ENCODE measurements around the gene PATZ1.
A peak's percentile ranks its signal among the peaks of the same experiment; 100 is the strongest.

Gene PATZ1

DNA sequence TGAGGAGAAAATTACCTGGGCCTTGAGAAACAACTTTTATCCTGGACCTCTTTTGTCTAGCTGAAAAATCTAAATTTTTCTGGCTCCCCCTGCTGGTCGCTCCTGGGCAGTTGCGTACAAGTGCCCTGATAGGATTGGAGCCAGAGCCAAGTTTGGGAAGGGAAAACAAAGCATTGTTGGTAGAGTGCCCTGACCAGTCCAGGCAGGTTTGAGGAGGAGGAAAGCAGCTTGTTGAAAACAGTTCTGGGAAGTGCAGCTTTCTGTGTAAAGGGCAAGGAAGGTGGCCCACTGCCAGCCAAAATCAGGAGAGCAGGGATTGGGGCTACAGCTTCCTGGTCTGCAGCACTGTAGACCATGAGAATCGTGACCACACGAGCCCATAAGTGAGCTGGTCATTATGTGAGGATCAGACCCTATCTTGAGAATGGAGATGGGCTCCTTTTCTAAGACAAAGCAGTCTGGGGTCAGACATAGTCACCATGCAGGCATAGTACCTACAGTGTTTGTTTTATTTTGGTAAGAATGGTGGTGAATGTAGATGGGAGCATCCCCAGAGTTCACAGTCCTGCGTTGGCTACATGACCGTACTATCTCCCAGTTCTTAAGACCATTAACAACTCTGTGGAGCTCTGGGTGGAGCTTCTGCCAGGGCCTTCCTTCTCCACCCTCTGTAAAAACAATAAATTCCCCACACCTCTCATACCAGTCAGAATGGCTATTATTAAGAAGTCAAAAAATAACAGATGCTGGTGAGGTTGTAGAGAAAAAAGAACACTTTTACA is 32.6 kb downstream of the PATZ1 start:
- DNase-seq, result peak; percentile 55

DNA sequence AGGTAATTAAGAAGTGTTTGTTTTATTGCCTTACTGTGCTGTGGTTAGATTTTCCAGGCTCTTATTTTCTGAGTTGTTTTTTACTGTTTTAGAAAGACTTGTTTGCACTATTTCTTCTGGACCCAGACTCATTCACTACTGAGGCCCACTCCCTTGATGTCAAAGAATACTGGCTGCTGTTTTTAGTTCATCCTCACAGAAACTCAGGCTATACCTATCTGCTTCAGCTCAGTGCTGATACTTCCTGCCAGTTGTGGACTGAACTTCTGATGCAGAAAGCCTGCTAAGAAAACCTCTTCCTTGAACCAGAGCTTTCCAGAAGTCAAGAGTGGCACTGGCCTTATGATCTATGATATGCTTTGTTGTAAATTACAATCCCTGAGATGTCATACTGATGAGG is 38.0 kb downstream of the PATZ1 start:
- no peak for DNase-seq

DNA sequence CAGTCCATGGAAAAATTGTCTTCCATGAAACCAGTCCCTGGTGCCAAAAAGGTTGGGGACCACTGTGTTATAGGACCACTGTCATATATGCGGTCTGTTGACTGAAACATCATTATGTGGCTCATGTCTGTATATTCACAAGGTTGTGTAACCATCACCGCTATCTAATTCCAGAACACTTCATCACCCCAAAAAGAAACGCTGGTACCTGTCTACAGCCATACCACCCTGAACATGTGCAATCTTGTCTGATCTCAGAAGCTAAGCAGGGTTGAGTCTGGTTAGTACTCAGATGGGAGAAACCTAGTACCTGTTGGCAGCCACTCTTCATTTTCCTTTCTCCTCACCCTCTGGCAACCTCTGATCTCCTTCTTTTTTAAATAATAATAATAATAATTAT is 41.0 kb downstream of the PATZ1 start:
- no peak for DNase-seq

DNA sequence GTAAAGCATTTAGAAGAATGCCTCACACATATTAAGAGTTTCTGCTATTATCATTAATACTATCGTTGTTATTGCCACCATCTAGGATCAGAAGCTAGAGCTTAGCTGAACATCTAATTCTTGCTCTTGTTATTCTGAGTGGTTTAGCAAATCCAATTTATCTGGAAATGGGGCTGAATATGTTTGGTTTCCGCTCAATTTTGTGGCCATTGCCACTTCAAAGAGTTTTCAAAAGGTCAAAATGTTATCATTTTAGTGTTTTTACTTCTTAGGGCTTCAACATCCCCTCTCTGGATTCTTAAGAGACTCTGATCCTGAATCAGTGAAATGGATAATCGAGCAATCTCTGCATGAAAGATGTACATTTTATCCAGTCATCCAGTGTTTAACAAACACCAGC is 43.6 kb downstream of the PATZ1 start:
- DNase-seq, result no peak

- DNase-seq, result no peak
These were observed 44.1 kb downstream of the PATZ1 start for GRCh38 chr22:31302006-31302405.

GRCh38 chr22:31300896-31301295 is 45.2 kb downstream of the PATZ1 start:
- DNase-seq, result no peak

GRCh38 chr22:31295831-31296657 is 50.1 kb downstream of the PATZ1 start:
- peak; percentile 35 for DNase-seq

DNA sequence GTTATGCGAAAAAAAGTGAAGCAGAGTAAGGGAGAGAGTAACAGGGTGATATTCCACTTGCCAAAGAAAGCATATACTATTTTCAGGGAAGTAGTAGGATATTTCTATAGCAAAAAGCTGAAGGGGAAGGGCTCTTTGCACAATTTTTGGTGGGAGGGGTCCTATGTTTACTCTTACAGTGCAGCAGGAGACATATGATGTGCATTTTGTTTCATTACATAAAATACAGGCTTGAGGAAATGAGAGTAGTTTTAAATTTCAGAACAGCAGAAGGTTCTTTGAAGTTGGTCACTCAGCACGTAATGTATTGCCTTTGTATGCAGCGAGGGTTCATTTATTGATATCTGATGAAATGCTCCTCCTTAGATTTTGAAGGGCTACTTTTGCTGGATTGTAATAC is 50.8 kb downstream of the PATZ1 start:
- DNase-seq, result no peak

GRCh38 chr22:31292236-31292989 is 53.7 kb downstream of the PATZ1 start, which contains the start of gene PIK3IP1:
Gene PIK3IP1 (minus strand): TSS chr22:31292488. CDS start chr22:31292344, 144 bp downstream.
- DNase-seq, result peak; percentile 79

DNA sequence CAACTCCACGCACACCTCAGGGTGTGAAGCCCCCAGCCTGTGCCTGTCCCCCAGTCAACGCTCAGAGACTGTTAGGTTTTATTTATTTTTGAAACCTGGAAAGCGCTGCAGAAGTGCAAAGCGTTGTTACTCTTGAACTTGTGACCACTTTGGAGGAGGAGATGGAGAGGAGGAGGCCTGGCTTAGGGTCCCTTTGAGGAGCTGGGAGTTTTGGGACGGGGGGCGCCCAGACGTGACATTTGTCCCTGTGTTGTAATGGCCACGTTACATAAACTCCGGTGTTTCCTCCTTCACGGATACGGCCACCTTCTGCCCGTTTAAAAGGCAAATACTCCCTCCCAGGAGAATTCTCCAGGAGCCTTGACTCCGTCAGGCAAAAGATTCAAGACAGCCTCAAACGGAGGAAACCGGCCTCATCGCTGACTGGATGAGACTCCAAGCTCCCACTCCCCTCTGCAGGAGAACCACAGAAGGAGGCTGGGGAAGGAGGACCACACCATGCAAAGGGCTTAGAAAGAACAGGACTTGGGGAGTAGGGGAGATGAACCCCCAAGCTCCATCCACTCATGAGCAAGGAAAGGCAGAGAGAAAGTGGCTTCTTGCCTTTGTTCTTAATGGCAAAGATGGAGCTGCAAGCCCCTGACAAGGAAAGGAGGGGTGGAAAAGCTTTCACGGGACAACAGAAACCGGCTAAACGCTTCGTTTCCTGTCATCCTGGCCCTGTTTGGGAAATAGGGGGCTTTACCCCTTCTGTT is 54.5 kb downstream of the PATZ1 start:
- DNase-seq, result peak; percentile 27

DNA sequence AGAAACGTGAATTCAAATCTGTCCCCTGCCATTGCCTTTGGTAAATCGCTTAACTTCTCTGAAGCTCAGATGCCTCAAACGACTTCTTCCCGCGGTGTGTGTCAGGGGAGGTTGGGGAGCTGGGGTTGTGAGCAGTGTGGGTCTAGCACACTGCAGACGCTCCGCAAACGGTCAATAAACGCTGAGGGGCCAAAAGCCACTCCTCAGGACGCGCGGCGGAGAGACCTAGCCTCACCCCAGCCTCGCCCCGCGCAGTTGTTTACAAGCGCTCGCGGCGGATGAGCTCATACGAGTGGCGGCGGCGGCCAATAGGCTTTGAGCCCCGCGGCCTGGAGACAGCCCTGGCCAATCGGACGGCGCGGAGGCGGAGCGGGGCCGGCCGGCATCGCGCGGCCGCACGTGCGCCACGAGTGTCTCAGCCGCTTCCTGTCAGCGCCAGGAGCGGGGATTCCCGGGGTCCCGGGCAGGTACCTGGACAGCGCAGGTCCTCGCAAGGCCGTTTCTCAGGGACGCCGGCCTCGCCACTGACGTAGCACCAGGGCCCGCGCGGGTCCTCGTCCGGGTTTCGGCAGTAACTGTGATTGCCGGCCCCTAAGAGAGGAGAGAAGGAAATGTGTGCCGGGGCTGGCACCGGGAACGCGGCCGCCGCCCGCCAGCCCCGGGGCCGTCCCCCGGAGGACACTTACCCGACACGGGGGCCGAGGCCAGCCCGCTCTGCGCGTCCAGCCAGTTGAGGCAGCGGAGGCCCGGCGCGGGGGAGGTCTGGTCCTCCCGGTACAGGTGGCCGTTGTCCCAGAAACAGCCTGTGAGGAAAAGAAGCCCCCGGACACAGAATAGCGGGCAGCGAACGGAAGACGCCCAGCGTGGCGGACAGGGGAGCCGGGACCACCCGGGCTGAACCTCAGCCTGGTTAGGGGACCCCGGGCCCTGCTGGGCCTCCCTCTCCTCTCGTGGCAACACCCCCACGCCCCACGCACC is 55.4 kb downstream of the PATZ1 start:
- DNase-seq, result peak; percentile 90

GRCh38 chr22:31289344-31289743 is 56.8 kb downstream of the PATZ1 start:
- no peak for DNase-seq

GRCh38 chr22:31288496-31289240 is 57.5 kb downstream of the PATZ1 start:
- no peak for DNase-seq

DNA sequence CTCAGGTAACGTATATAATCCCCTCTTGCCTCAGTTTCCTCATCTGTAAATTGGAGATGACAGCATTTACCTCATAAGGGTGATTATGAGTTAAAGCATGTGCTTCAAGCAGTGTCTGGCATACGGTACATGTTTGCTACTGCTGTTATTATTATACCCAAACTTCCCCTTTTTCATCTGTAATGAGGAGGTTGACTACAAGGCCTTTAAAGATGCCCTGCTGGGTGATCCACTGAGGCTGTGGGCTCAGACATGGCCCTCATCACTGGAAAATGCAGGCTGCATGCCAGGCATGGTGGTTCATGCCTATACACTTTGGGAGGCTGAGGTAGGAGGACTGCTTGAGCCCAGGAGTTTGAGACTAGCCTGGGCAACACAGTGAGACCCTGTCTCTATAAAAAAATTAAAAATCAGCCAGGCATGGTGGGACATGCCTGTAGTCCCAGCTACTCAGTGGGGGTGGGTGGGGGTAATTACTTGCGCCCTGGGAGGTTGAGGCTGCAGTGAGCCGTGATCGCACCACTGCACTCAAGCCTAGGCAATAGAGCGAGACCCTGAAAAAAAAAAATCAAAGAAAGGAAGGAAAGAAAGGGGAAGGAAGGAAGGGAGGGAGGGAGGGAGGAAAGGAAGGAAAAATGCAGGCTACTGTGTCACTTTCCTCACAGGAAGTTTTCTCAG is 58.2 kb downstream of the PATZ1 start:
- no peak for DNase-seq

DNA sequence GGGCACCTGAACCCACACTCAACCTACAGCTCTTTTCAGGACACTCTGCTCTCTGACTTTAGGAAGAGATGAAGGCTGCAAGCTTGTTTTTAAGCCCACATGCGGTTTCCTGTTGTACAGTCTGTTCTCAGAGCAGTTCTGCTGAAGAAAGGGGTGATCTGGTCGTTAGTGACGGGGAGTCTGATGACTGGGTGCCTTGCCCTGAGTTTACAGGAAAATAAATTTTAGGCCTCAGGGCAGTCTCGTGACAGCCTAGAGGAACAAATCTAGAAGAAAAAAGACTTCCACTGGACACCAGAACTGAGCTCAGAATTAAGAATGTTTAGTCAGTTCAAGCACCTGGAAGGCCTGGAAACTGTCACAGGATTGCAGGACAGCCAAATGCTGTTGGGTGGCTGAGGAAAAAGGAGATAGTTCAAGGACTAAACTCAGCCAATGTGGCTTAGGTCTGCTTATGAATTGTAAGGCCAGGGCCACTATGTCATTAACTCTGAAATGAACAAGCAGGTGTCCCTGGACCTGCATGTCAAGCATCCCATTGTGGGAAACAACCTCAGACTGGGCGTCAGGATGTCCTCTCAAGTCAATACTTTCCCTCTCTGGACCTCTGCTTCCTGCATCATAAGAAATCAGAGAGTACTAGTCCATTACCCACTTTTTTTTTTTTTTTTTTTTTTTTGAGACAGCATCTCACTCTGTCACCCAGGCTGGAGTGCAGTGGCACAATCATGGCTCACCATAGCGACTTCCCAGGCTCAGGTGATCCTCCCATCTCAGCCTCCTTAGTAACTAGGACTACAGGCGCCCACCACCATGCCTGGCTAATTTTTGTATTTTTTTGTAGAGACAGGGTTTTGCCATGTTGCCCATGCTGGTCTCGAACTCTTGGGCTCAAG is 59.5 kb downstream of the PATZ1 start:
- no peak for DNase-seq

GRCh38 chr22:31284281-31285155 is 61.6 kb downstream of the PATZ1 start:
- no peak for DNase-seq

DNA sequence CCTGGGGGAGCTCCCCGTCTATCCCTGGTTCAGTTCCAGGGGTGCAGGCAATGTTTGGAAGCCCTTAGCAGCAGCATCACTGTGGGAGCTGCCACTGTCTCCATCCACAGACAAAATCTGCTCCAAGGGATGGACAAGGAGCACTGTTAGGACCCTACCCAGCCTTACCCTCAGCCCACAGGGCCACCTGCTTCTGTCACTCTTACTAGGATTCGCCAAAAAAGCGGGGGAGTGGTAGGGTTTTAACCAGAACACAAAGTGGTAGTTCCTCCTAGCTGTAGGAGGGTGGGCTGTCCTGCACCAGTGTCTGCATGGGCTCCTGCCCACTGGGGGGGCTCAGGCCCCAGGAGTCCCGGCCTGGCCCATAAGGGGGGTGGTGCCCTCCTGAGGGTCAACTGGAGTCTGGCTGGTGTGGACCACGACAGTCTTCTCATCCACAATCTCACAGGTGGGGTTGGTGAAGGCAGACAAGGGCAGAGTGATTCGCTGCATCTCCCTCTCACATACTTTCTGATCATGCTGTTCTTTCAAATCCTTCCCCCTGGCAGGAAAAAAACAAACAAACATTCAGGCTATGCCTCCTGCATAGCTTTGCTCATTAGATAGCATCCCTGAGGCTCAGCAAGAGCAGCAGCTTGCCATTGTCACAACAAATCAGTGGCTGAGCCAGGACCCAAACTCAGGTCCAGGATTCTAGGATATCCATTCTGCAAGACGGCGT is 63.2 kb downstream of the PATZ1 start:
- no peak for DNase-seq
